ENCODE measurements around the gene IGDCC3.

The IGDCC3 gene

GRCh38 chr15:65329984-65330735 lies 47.6 kb downstream of the IGDCC3 start:
- ChIA-PET POLR2A (ENCODE audit: low non-redundant PET) (no interaction called here), CTCF (interaction anchor here (0.8 kb wide), 1 partner anchor 55 kb away, joined by 3 read pairs; no protein-coding TSS in a partner anchor)
- TF ChIP-seq CTCF (conservative IDR thresholded peaks at IDR 0.05; ENCODE audit: low read depth): no peak
- no peak for DNase-seq (ENCODE audit: low spot score)
- H3K27ac ChIP-seq: no peak overlapping the region

GRCh38 chr15:65329288-65329983 lies 48.4 kb downstream of the IGDCC3 start:
- ChIA-PET CTCF (interaction anchor here (0.7 kb wide), 1 partner anchor 56 kb away, joined by 4 read pairs; no protein-coding TSS in a partner anchor), POLR2A (ENCODE audit: low non-redundant PET) (no interaction called here)
- no peak for DNase-seq (ENCODE audit: low spot score)
- H3K27ac ChIP-seq: no peak overlapping the region
- no peak for TF ChIP-seq CTCF (conservative IDR thresholded peaks at IDR 0.05; ENCODE audit: low read depth)

GRCh38 chr15:65328506-65329287 lies 49.1 kb downstream of the IGDCC3 start:
- ChIA-PET CTCF (interaction anchor here (0.7 kb wide), 2 partner anchors 57 to 192 kb away, joined by 4 to 8 read pairs; no protein-coding TSS in a partner anchor), POLR2A (ENCODE audit: low non-redundant PET) (no interaction called here)
- no peak for DNase-seq (ENCODE audit: low spot score)
- no peak overlapping the region for H3K27ac ChIP-seq
- TF ChIP-seq CTCF (conservative IDR thresholded peaks at IDR 0.05; ENCODE audit: low read depth): no peak

GRCh38 chr15:65327651-65328393 lies 50.0 kb downstream of the IGDCC3 start:
- no peak for DNase-seq (ENCODE audit: low spot score)
- POLR2A ChIA-PET (ENCODE audit: low non-redundant PET): no interaction called here

GRCh38 chr15:65326818-65327217 lies 51.0 kb downstream of the IGDCC3 start:
- CTCF ChIA-PET: interaction anchor here (2.1 kb wide), 1 partner anchor 59 kb away, joined by 9 read pairs; no protein-coding TSS in a partner anchor
- no peak for DNase-seq (ENCODE audit: low spot score)
- TF ChIP-seq CTCF (conservative IDR thresholded peaks at IDR 0.05; ENCODE audit: low read depth): no peak
- no peak overlapping the region for H3K27ac ChIP-seq
- POLR2A ChIA-PET (ENCODE audit: low non-redundant PET): interaction anchor here (0.6 kb wide), 1 partner anchor 1214 kb away, joined by 3 read pairs; no protein-coding TSS in a partner anchor

More at GRCh38 chr15:65327651-65328393, 50.0 kb downstream of the IGDCC3 start:
- CTCF ChIA-PET: interaction anchor here (0.7 kb wide), 2 partner anchors 55 to 191 kb away, joined by 4 to 8 read pairs; no protein-coding TSS in a partner anchor
- no peak for TF ChIP-seq CTCF (conservative IDR thresholded peaks at IDR 0.05; ENCODE audit: low read depth)
- no peak overlapping the region for H3K27ac ChIP-seq

Data from RWPE1 (cell line).